ENCODE measurements around the gene TBC1D10B. TPM values are rescaled to one million over a fixed set of nuclear protein-coding genes. Genes with fewer than 3 reads are reported as not detected.
A peak's percentile ranks its signal among the peaks of the same experiment; 100 is the strongest.

The TBC1D10B gene
- total and polyA plus RNA-seq, 2 of the 8 experiments (the other 6 are each of a cell fraction or from before 2014, with no cell fraction given), result 15.4 to 28.6 TPM

- no peak overlapping the region for H2BK12ac ChIP-seq (ENCODE audit: low read depth, low read length)
- no peak overlapping the region for H2AFZ ChIP-seq (ENCODE audit: low read length)
- ChIA-PET POLR2A (ENCODE audit: partially characterized antibody) (interaction anchor here (0.6 to 12.6 kb wide), 11 partner anchors 8 to 47 kb away, joined by 3 to 151 read pairs (median 15); partner anchors contain the start of genes CD2BP2, MYL11, SEPTIN1 and ZNF771), CTCF (ENCODE audit: partially characterized antibody) (interaction anchor here (0.7 to 2.6 kb wide), 5 partner anchors 11 to 261 kb away, joined by 3 to 23 read pairs (median 8); partner anchors contain the start of genes FBRS, SEPTIN1 and ZNF771)
- peaks cover 5 to 21% of the 10 kb centered on the region in 2 experiments; a peak in 2 of 4 replicates for H3K79me2 ChIP-seq (ENCODE audit: control insufficient read depth in 1 of 2, insufficient read depth in 2 of 2, low read length in 2 of 2)
- no peak overlapping the region for H3K9ac ChIP-seq (replicated peaks in 1 of 4; ENCODE audit: extremely low read depth in 1 of 4, low read depth in 3 of 4, low read length in 3 of 4)
- no peak overlapping the region for H3K18ac ChIP-seq (ENCODE audit: extremely low read depth, low read length)
- no peak overlapping the region for H4K91ac ChIP-seq (replicated peaks; ENCODE audit: insufficient read length, low read length)
- H3K14ac ChIP-seq (ENCODE audit: insufficient read length), result no peak overlapping the region
- H3K4me1 ChIP-seq (replicated peaks in 1 of 4; ENCODE audit: control insufficient read depth in 3 of 4, insufficient read depth in 4 of 4, low read length in 3 of 4), result peaks cover 0 to 15% (median 9%) of the 10 kb centered on the region in 4 experiments; a peak in 6 of 7 replicates
- no peak overlapping the region for H2BK120ac ChIP-seq (replicated peaks; ENCODE audit: low read depth, low read length)
- peaks cover 12 to 17% of the 10 kb centered on the region in 2 experiments for H4K20me1 ChIP-seq (replicated peaks in 1 of 2; ENCODE audit: control insufficient read depth in 1 of 2, insufficient read depth in 2 of 2, low read length in 2 of 2)
- no peaks in the 10 kb centered on the region; the same call in 1 of the 2 replicates for H3K79me1 ChIP-seq (ENCODE audit: low read depth, low read length)
- peak overlapping the region; percentile 51; the same call in 1 of the 2 replicates for H4K8ac ChIP-seq (ENCODE audit: extremely low read depth, insufficient read depth, low read length)
- TF ChIP-seq CBX5 (IDR thresholded peaks at IDR 0.05; ENCODE audit: low read depth, low read length), result no peak
- TF ChIP-seq POLR2A (IDR thresholded peaks at IDR 0.05; ENCODE audit: control extremely low read depth in 1 of 2, low read depth in 2 of 2, low read length in 2 of 2), result peak in 1 of 2 experiments; percentile 60; a peak in 1 of 3 replicates
- TF ChIP-seq POLR2AphosphoS5 (IDR thresholded peaks at IDR 0.05; ENCODE audit: low read depth, low read length), result peak; percentile 45
- 94% methylated on average over 28 of the region's 42 CpGs; no CpG with 5 or more reads in 1 of the 2 experiments for WGBS, 2 experiments (ENCODE audit: extremely low coverage in 1 of 2, insufficient coverage in 1 of 2, insufficient read length in 1 of 2, insufficient replicate concordance in 2 of 2, low coverage in 1 of 2, low lambda C conversion rate in 2 of 2, missing lambda C conversion rate in 1 of 2)
- H3K56ac ChIP-seq (replicated peaks; ENCODE audit: insufficient read length, low read depth, low read length), result no peak overlapping the region
- H3K9me3 ChIP-seq (ENCODE audit: insufficient read depth in 2 of 2, low read depth in 1 of 2, low read length in 1 of 2), result no peaks in the 10 kb centered on the region
- peaks cover 11% of the 10 kb centered on the region; the same call in 1 of the 2 replicates for H3K23me2 ChIP-seq (ENCODE audit: low read depth, low read length)
- no peak overlapping the region for H4K5ac ChIP-seq (ENCODE audit: insufficient read length, low read depth, low read length)
- FAIRE-seq (no peak), DNase-seq (ENCODE audit: low read depth in 1 of 2, low spot score in 2 of 2) (no peak)
- H3K4me2 ChIP-seq (ENCODE audit: insufficient read depth in 1 of 2, low read depth in 2 of 2, low read length in 2 of 2), result no peak overlapping the region
- no peak overlapping the region for H3K27ac ChIP-seq (ENCODE audit: low read depth, low read length)
- H3K27me3 ChIP-seq (replicated peaks in 1 of 4; ENCODE audit: control insufficient read depth in 3 of 4, extremely low read depth in 1 of 4, insufficient read depth in 3 of 4, low read length in 3 of 4), result no peaks in the 10 kb centered on the region; a peak in 1 of 7 replicates
- no peak overlapping the region for H3K4me3 ChIP-seq (ENCODE audit: extremely low read depth in 1 of 4, insufficient read depth in 2 of 4, low read depth in 3 of 4, low read length in 4 of 4)
- no peak overlapping the region for H2AK5ac ChIP-seq (ENCODE audit: low read depth, low read length)
- no peak overlapping the region for H2BK15ac ChIP-seq (ENCODE audit: low read length)
- H3K23ac ChIP-seq (ENCODE audit: insufficient read length), result no peak overlapping the region
- peaks cover 4 to 21% (median 14%) of the 10 kb centered on the region in 4 experiments; a peak in 6 of 8 replicates for H3K36me3 ChIP-seq (ENCODE audit: control insufficient read depth in 2 of 4, insufficient read depth in 4 of 4, low read length in 3 of 4)
- no peak overlapping the region for H2BK20ac ChIP-seq (ENCODE audit: low read length)
- no peak overlapping the region for H2BK5ac ChIP-seq (ENCODE audit: low read depth, low read length)
- H3K4ac ChIP-seq (replicated peaks; ENCODE audit: insufficient read length, low read depth, low read length), result no peak overlapping the region
Observed at GRCh38 chr16:30397776-30398660, 27.7 kb upstream of the TBC1D10B start.
